Adipose tissue (tissue), 3 donors: ENCODE results near the gene MAFF. TPM values are rescaled to one million over a fixed set of nuclear protein-coding genes. Genes with fewer than 3 reads are reported as not detected.

ENCODE experiments used
- H3K27ac ChIP-seq: one replicate; pipeline ENCODE4 v1.5.1; 2013; ENCODE audit warnings: low read depth, low read length
- WGBS, 3 donors: extraction: QIAGEN DNeasy Blood & Tissue Kit; methylation state at CpG; one replicate each; pipeline ENCODE4 v1.1.7; 2013; 5-methylcytosine and 5-hydroxymethylcytosine counted together
- polyA plus RNA-seq, 3 donors: library from polyadenylated mRNA; stranded (reverse); fragments of 200-250 nt; gene quantifications; one replicate each; pipeline ENCODE4 v1.2.3, GENCODE V29; 2013
- donor health status: healthy with polysubstance abuse.
- donor health status: Bipolar disorder and iron deficiency.
- donor health status: healthy.

Gene MAFF
- polyA plus RNA-seq, 3 donors = 6.3 to 168 (median 127) TPM

DNA sequence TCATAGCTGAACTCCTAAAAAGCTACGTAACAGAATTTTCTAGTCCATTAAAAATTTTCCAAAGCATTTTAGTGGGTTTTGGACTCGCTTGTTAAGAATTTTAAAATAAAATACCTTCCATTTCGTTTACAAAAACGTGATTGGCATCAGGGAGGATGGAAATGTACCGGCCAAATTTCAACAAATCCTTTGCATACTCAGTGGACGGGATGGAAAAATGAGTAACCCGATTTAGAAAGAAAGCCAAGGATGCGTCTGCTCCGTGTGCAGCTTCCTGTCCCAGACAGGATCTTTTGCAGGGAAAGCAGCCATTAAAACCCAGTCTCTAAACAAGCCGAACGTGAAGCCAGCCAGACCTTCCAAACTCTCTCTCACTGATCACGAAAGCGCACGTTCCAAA, 55.4 kb downstream of the MAFF start:
- 34 to 38% (median 37%) methylated on average over 14 of the region's 14 CpGs for WGBS, 3 donors
- H3K27ac ChIP-seq = no peak overlapping the region

- no peak overlapping the region for H3K27ac ChIP-seq
- 35 to 71% (median 70%) methylated on average over 4 of the region's 4 CpGs for WGBS, 3 donors
Measured at GRCh38 chr22:38257650-38258250, 56.0 kb downstream of the MAFF start.

- H3K27ac ChIP-seq = no peak overlapping the region
- WGBS, 3 donors = 26 to 77% (median 34%) methylated on average over 8 of the region's 8 CpGs
Measured at GRCh38 chr22:38258895-38259294, 57.1 kb downstream of the MAFF start.

- 56 to 85% (median 61%) methylated on average over 8 of the region's 8 CpGs for WGBS, 3 donors
- H3K27ac ChIP-seq = no peak overlapping the region
Measured at GRCh38 chr22:38259370-38259769, 57.6 kb downstream of the MAFF start.

DNA sequence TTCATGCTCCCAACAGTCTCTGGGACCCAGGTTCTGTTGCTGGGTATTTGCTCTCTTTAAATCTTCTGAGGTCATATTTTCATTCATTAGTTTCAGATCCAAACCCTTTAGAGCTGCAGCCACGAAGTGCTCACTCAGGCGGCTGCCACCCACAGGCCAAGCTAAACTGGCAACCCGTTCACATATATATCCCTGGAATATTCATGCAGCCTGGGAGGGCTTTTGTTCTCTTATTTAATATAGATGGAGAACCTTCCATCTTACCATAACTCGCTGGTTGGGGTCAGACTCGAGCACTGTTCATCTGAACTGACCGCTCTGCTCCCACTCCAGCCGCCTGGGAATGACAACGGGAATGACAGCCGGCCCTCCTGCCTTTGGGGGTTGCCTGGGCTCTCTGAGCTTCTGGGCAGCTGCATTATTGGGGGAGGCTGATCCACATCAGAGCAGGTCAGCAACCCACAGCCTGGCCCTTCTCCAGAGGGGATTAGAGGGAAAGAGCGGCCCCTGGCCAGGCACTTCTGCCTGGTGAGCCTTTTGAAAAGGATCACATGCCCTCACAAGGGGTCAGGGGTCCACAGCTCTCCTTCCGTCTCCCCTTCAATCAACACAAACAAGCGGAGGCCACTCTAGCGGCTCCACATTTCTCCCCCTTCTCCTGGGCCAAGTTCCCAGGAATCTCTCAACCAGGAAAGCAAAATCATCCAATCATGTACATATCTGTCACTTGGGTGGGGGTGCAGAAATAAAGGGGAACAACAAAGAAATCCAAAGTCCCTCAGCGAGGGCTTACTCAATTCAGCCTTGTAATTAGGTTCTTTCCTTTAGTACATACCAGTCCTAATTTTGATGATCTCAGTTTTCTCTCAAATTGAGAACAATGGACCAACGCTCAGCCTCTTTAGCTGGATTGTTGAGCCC, 59.2 kb downstream of the MAFF start:
- WGBS, 3 donors = 45 to 60% (median 52%) methylated on average over 15 of the region's 15 CpGs
- peak overlapping the region; percentile 13 for H3K27ac ChIP-seq

- 50 to 69% (median 64%) methylated on average over 20 of the region's 20 CpGs for WGBS, 3 donors
- H3K27ac ChIP-seq = no peak overlapping the region
Measured at GRCh38 chr22:38262051-38262795, 60.4 kb downstream of the MAFF start.

DNA sequence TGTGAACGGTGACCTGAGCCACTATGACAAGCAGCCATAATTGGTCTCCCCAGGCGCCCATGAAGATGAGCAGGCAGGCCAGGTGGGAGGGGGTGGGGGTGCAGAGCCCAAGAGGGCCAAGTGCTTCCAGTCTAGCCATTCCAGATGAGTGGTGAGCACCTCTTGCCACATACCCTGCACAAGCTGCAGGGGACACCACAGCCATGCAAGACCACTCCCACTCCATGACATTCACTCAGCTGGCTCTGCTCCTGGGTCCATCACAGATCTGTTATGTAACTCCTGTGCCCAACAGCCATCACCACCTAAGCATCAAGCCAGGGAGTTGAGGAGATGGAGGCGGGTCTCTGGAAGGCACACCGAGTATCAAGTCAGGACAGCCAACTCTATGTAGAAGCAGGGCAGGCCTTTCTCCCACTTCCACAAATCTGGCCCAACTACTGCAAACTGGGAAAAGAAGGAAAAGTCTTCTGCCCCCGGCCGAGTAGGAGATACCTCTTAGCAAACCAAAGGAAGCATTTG, 62.6 kb downstream of the MAFF start:
- H3K27ac ChIP-seq = no peak overlapping the region
- WGBS, 3 donors = 84 to 89% (median 85%) methylated on average over 6 of the region's 6 CpGs

Other genes starting within 250 kb of the MAFF start
- gene C22orf23, start 248.4 kb upstream of the MAFF start, polyA plus RNA-seq = 1 to 10 TPM in 1 of 3 donors, under 1 TPM in 2; 0.16 to 1.6 (median 0.31) TPM
- gene POLR2F, start 248.3 kb upstream of the MAFF start, polyA plus RNA-seq = 100 to 1,000 TPM in 2 of 3 donors, 10 to 100 TPM in 1; 58.9 to 144 (median 134) TPM
- gene SOX10, start 217.4 kb upstream of the MAFF start, polyA plus RNA-seq = 1 to 10 TPM in 1 of 3 donors, under 1 TPM in 2; 0.49 to 2.1 (median 0.79) TPM
- gene PICK1, start 144.6 kb upstream of the MAFF start, polyA plus RNA-seq = 10 to 100 TPM; 19.6 to 23.5 (median 20.6) TPM
- under 1 TPM; 0.21 to 0.34 (median 0.31) TPM for gene SLC16A8, start 117.8 kb upstream of the MAFF start, polyA plus RNA-seq
- 1 to 10 TPM in 2 of 3 donors, under 1 TPM in 1; 0.38 to 2.5 (median 1.2) TPM for gene BAIAP2L2, start 91.3 kb upstream of the MAFF start, polyA plus RNA-seq
- gene PLA2G6, start 20.2 kb upstream of the MAFF start, polyA plus RNA-seq = 10 to 100 TPM; 25.3 to 69.9 (median 61.4) TPM
- 10 to 100 TPM; 14.0 to 50.2 (median 37.3) TPM for gene TMEM184B, start 71.0 kb downstream of the MAFF start, polyA plus RNA-seq
- gene CSNK1E, start 115.4 kb downstream of the MAFF start, polyA plus RNA-seq = 100 to 1,000 TPM in 2 of 3 donors, 10 to 100 TPM in 1; 77.8 to 139 (median 123) TPM